Upper lobe of left lung (tissue), 6 donors: ENCODE measurements around the gene DESI2. TPM values are rescaled to one million over a fixed set of nuclear protein-coding genes. Genes with fewer than 3 reads are reported as not detected.

ENCODE experiments used
- ATAC-seq, 2 donors: fragments of 200-7000 bp; cut with Tn5 transposase; one replicate each; pipeline ENCODE4 v1.9.1; 2022; ENCODE audit warnings: mild to moderate bottlenecking in 2 of 2, moderate library complexity in 2 of 2; ENCODE audit not compliant: low FRiP score in 2 of 2
- DNase-seq, 2 donors: peaks; one replicate each; pipeline ENCODE4 v3.0.0-alpha.2; 2019 to 2020
- H3K27ac ChIP-seq, 4 donors: fragments of 200-600 bp; sonication (generic); one replicate each; pipeline ENCODE4 v1.5.1; 2016 to 2019
- H3K27me3 ChIP-seq, 4 donors: fragments of 200-600 bp; sonication (generic); one replicate each; pipeline ENCODE4 v1.5.1; 2017 to 2019
- H3K36me3 ChIP-seq, 4 donors: fragments of 200-600 bp; sonication (generic); one replicate each; pipeline ENCODE4 v1.5.1; 2016 to 2019
- H3K4me1 ChIP-seq, 4 donors: fragments of 200-600 bp; sonication (generic); one replicate each; pipeline ENCODE4 v1.5.1; 2018 to 2019
- H3K4me3 ChIP-seq, 4 donors: fragments of 200-600 bp; sonication (generic); one replicate each; pipeline ENCODE4 v1.5.1; 2017 to 2019; ENCODE audit warnings: mild to moderate bottlenecking in 2 of 4, moderate library complexity in 1 of 4
- H3K9me3 ChIP-seq, 4 donors: fragments of 200-600 bp; sonication (generic); one replicate each; pipeline ENCODE4 v1.5.1; 2018 to 2019
- EP300 ChIP-seq, 4 donors: sonication (generic); formaldehyde crosslinking; IDR thresholded peaks; one replicate each; pipeline ENCODE4 v1.5.1; 2017; ENCODE audit warnings: antibody characterized with exemption in 4 of 4, control low read depth in 2 of 4
- POLR2A ChIP-seq, 4 donors: fragments of 450-650 bp; IDR thresholded peaks; one replicate each; pipeline ENCODE4 v1.5.1; 2016 to 2017; ENCODE audit warnings: antibody characterized with exemption in 4 of 4, mild to moderate bottlenecking in 2 of 4
- POLR2AphosphoS5 ChIP-seq, 2 donors: sonication (generic); formaldehyde crosslinking; IDR thresholded peaks; one replicate each; pipeline ENCODE4 v1.5.1; 2017; ENCODE audit warnings: antibody characterized with exemption in 2 of 2
- WGBS, 2 donors: methylation state at CpG; one replicate each; pipeline ENCODE4 v1.1.5; 2017 to 2018; 5-methylcytosine and 5-hydroxymethylcytosine counted together
- total RNA-seq, 6 donors: library from RNA; depleted of rRNA in 4 of 6; stranded (reverse); fragments of >200 nt in 4 of 6; gene quantifications; one replicate each; pipeline versions ENCODE4 v1.1.0 to v1.2.1, GENCODE V29; 2016 to 2021
- TF ChIP-seq, protein P1 (sequence below), 6 experiments: fragments of 450-650 bp in 4 of 6; fragments of 200-600 bp in 2 of 6; sonication (generic) in 2 of 6; IDR thresholded peaks; one replicate each; pipeline ENCODE4 v1.5.1; 2016 to 2019; ENCODE audit warnings: antibody characterized with exemption in 6 of 6
- donor health status: DM: no; HTN: no; CAD: no; lungs with moderate emphysema.
- donor health status: DM: no; HTN: yes; CAD: no; lungs with severe emphysema.

Gene DESI2
- total RNA-seq, 6 donors from 2014 or later, result 40.4 to 103 (median 54.5) TPM

DNA sequence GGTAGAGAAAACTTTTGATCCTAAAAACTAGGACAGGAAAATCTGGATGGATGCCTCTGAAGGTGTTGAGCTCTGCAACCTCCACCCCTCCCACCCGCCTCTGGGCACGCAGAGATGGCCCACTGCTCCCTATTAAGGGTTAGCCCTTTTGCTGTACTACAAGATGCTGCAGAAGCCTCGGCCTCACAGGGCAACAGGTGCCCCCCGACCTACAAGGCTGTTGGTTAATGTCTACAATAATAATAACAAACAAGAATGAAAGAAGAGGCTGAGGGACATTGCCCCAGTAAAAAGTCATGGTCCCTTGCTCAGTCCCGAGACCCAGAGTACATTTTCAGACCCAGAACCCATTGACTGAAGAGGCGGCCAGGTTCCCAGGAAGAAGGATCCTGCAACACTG lies 7.5 kb upstream of the DESI2 start:
- no peaks in the 10 kb centered on the region for H3K36me3 ChIP-seq
- no peaks in the 10 kb centered on the region for H3K9me3 ChIP-seq
- no peak for ATAC-seq
- WGBS, 2 donors, result 74% methylated on average over 4 to 6 of the region's 6 CpGs
- TF ChIP-seq, protein P1, sequence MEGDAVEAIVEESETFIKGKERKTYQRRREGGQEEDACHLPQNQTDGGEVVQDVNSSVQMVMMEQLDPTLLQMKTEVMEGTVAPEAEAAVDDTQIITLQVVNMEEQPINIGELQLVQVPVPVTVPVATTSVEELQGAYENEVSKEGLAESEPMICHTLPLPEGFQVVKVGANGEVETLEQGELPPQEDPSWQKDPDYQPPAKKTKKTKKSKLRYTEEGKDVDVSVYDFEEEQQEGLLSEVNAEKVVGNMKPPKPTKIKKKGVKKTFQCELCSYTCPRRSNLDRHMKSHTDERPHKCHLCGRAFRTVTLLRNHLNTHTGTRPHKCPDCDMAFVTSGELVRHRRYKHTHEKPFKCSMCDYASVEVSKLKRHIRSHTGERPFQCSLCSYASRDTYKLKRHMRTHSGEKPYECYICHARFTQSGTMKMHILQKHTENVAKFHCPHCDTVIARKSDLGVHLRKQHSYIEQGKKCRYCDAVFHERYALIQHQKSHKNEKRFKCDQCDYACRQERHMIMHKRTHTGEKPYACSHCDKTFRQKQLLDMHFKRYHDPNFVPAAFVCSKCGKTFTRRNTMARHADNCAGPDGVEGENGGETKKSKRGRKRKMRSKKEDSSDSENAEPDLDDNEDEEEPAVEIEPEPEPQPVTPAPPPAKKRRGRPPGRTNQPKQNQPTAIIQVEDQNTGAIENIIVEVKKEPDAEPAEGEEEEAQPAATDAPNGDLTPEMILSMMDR (IDR thresholded peaks at IDR 0.05), result no peak
- TF ChIP-seq EP300 (IDR thresholded peaks at IDR 0.05) (no peak), POLR2AphosphoS5 (IDR thresholded peaks at IDR 0.05) (no peak), POLR2A (IDR thresholded peaks at IDR 0.05) (no peak)
- no peak for DNase-seq
- no peak overlapping the region for H3K27ac ChIP-seq
- H3K27me3 ChIP-seq, result no peaks in the 10 kb centered on the region
- H3K4me1 ChIP-seq, result no peaks in the 10 kb centered on the region
- no peak overlapping the region for H3K4me3 ChIP-seq

DNA sequence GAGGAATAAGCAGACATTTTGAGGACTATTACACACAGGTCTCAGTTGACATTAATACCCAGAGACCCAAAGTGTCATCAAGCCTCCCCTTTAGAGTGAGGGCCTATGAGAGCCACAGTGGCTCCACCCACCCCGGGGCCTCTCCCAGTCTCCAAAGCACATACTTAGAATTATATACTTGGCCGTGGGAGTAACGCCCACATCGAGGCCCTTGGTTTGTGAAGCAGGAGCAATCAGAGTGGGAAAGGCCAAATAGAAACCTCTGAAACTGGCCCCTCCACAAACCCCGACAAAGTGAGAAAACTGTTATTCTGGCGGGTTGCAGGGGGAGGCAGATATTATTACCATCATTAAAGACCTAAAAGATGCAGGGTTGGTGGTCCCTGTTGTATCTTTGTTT lies 7.0 kb upstream of the DESI2 start:
- 68 to 73% methylated on average over 6 of the region's 6 CpGs for WGBS, 2 donors
- no peaks in the 10 kb centered on the region for H3K36me3 ChIP-seq

DNA sequence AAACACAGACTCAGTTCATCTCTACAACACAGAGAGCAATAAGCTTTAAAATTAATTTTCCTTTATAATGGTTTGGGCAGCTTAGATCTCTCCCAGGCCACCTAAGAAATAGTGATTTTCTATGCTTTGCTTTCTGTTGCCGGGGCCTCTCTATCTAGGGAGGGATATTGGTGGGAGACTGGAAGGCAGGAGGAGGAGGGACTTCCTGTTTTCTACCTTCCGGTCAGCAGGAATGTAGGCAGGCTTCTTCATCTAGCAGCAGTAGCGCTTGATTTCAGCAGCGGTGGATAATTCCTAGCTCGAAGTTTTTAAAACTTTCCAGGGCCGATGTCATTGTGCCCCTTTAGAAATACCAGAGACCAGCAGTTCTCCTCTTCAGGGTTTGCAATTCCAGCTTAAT lies 5.1 kb upstream of the DESI2 start:
- Histone ChIP-seq H3K4me3 (no peak overlapping the region), H3K9me3 (no peaks in the 10 kb centered on the region), H3K36me3 (no peaks in the 10 kb centered on the region), H3K4me1 (peaks cover 3 to 7% (median 5%) of the 10 kb centered on the region in 4 donors), H3K27me3 (no peaks in the 10 kb centered on the region), H3K27ac (no peak overlapping the region)
- no peak for ATAC-seq
- 72 to 76% methylated on average over 6 of the region's 6 CpGs for WGBS, 2 donors
- DNase-seq, result no peak
- TF ChIP-seq POLR2A (IDR thresholded peaks at IDR 0.05) (no peak), EP300 (IDR thresholded peaks at IDR 0.05) (no peak), POLR2AphosphoS5 (IDR thresholded peaks at IDR 0.05) (no peak)
- TF ChIP-seq, protein P1 (IDR thresholded peaks at IDR 0.05), result no peak

More for the DNA sequence above, 7.0 kb upstream of the DESI2 start:
- ATAC-seq, result no peak
- Histone ChIP-seq H3K4me1 (no peaks in the 10 kb centered on the region), H3K9me3 (no peaks in the 10 kb centered on the region), H3K4me3 (no peak overlapping the region), H3K27ac (no peak overlapping the region), H3K27me3 (no peaks in the 10 kb centered on the region)
- TF ChIP-seq POLR2AphosphoS5 (IDR thresholded peaks at IDR 0.05) (no peak), EP300 (IDR thresholded peaks at IDR 0.05) (no peak), POLR2A (IDR thresholded peaks at IDR 0.05) (no peak)
- TF ChIP-seq, protein P1 (IDR thresholded peaks at IDR 0.05), result no peak
- DNase-seq, result no peak

DNA sequence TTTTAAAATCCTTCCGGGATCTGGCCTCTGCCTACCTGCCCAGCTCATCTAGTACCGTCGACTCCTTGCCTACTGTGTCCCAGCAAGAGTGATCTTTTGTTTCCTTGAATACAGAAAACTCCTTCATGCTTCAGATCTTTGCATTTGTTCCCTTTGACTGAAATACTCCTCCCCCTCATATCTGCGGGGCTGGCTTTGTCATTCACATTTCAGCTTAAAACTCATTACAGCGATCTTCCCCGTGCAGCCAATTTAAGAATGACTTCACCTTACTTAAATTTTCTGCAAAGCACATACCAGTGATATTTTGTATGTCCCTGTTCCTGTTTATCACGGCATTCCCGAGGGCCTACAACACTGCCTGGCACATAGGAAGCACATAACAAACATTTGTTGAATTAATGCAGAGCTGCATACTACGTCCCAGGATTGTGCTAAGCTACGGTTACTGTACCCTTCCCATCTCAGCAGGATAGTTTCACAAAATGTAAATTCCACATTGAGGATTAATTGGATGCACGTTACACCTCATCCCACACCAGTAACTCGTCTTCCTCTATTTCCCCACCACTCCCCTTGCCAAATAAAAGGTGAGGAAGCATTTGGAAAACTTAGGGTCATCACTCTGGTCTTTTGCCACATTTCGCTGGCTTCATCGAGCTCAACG lies 837 bp upstream of the DESI2 start:
- H3K9me3 ChIP-seq, result no peaks in the 10 kb centered on the region
- H3K36me3 ChIP-seq, result no peaks in the 10 kb centered on the region
- H3K27me3 ChIP-seq, result no peaks in the 10 kb centered on the region
- peak overlapping the region; percentile 2 to 81 (median 70) for H3K4me3 ChIP-seq
- peak overlapping the region; percentile 94 to 98 (median 96) for H3K27ac ChIP-seq
- 43 to 44% methylated on average over 15 of the region's 15 CpGs for WGBS, 2 donors
- ATAC-seq (no peak), DNase-seq (no peak)
- TF ChIP-seq, protein P1 (IDR thresholded peaks at IDR 0.05), result no peak
- TF ChIP-seq EP300 (IDR thresholded peaks at IDR 0.05) (no peak), POLR2A (IDR thresholded peaks at IDR 0.05) (no peak), POLR2AphosphoS5 (IDR thresholded peaks at IDR 0.05) (no peak)
- H3K4me1 ChIP-seq, result peaks cover 21 to 39% (median 25%) of the 10 kb centered on the region in 4 donors
